Esophagus muscularis mucosa (tissue), 4 donors: ENCODE measurements around the gene VMAC. TPM values are rescaled to one million over a fixed set of nuclear protein-coding genes. Genes with fewer than 3 reads are reported as not detected.

Experiments
- DNase-seq: peaks from one replicate; pipeline ENCODE4 v3.0.0-alpha.2; 2017; ENCODE audit errors: extremely low spot score
- H3K27ac ChIP-seq, 4 donors: fragments of 200-600 bp; sonication (generic); replicated peaks in 1 of 4; 1 replicate in 3 of 4; 2 replicates in 1 of 4; pipeline ENCODE4 v1.5.1; 2016 to 2019; ENCODE audit warnings: mild to moderate bottlenecking in 1 of 4
- H3K27me3 ChIP-seq, 4 donors: fragments of 200-600 bp; sonication (generic); one replicate each; pipeline versions ENCODE4 v1.5.1 to v1.6.0; 2016 to 2019
- H3K36me3 ChIP-seq, 4 donors: fragments of 200-600 bp; sonication (generic); one replicate each; pipeline ENCODE4 v1.5.1; 2016 to 2019
- H3K4me1 ChIP-seq, 4 donors: fragments of 200-600 bp; sonication (generic); one replicate each; pipeline ENCODE4 v1.5.1; 2016 to 2019
- H3K4me3 ChIP-seq, 4 donors: fragments of 200-600 bp; sonication (generic); 1 replicate in 2 of 4; 2 replicates in 2 of 4; pipeline ENCODE4 v1.5.1; 2016 to 2019; ENCODE audit warnings: mild to moderate bottlenecking in 4 of 4, moderate library complexity in 1 of 4
- H3K9me3 ChIP-seq, 4 donors: fragments of 200-600 bp; sonication (generic); 1 replicate in 3 of 4; 2 replicates in 1 of 4; pipeline ENCODE4 v1.5.1; 2016 to 2019
- EP300 ChIP-seq: sonication (generic); formaldehyde crosslinking; IDR thresholded peaks from one replicate; pipeline ENCODE4 v1.6.1; 2017; ENCODE audit warnings: antibody characterized with exemption
- POLR2A ChIP-seq: fragments of 450-650 bp; IDR thresholded peaks from one replicate; pipeline ENCODE4 v1.6.1; 2017; ENCODE audit warnings: antibody characterized with exemption, moderate library complexity, mild to moderate bottlenecking, low read depth
- POLR2AphosphoS5 ChIP-seq, 2 donors: sonication (generic); formaldehyde crosslinking; IDR thresholded peaks; one replicate each; pipeline ENCODE4 v1.6.1; 2017; ENCODE audit warnings: antibody characterized with exemption in 2 of 2
- WGBS: methylation state at CpG from one replicate; pipeline ENCODE4 v1.1.5; 2018; 5-methylcytosine and 5-hydroxymethylcytosine counted together
- intact Hi-C: fragments of 100-400 bp; cut with DNase I; formaldehyde crosslinking; loops from one replicate; pipeline ENCODE4 v1.15.1; 2023
- total RNA-seq, 4 donors: library from RNA; depleted of rRNA; stranded (reverse); fragments of >200 nt; gene quantifications; one replicate each; pipeline versions ENCODE4 v1.1.0 to v1.2.1, GENCODE V29; 2016
- TF ChIP-seq, protein P1 (sequence below), 3 experiments: fragments of 200-600 bp in 2 of 3; fragments of 450-650 bp in 1 of 3; sonication (generic) in 2 of 3; IDR thresholded peaks; one replicate each; pipeline ENCODE4 v1.5.1; 2017 to 2019; ENCODE audit warnings: antibody characterized with exemption in 3 of 3, mild to moderate bottlenecking in 2 of 3, moderate library complexity in 1 of 3

Gene VMAC
- total RNA-seq, 4 donors from 2014 or later, result 5.0 to 12.5 (median 7.6) TPM

- H3K36me3 ChIP-seq, result peaks cover 50 to 99% (median 91%) of the 10 kb centered on the region in 4 donors
- TF ChIP-seq POLR2AphosphoS5 (IDR thresholded peaks at IDR 0.05) (no peak), POLR2A (no peak), EP300 (no peak)
- TF ChIP-seq, protein P1, sequence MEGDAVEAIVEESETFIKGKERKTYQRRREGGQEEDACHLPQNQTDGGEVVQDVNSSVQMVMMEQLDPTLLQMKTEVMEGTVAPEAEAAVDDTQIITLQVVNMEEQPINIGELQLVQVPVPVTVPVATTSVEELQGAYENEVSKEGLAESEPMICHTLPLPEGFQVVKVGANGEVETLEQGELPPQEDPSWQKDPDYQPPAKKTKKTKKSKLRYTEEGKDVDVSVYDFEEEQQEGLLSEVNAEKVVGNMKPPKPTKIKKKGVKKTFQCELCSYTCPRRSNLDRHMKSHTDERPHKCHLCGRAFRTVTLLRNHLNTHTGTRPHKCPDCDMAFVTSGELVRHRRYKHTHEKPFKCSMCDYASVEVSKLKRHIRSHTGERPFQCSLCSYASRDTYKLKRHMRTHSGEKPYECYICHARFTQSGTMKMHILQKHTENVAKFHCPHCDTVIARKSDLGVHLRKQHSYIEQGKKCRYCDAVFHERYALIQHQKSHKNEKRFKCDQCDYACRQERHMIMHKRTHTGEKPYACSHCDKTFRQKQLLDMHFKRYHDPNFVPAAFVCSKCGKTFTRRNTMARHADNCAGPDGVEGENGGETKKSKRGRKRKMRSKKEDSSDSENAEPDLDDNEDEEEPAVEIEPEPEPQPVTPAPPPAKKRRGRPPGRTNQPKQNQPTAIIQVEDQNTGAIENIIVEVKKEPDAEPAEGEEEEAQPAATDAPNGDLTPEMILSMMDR (IDR thresholded peaks at IDR 0.05), result no peak
Measured at GRCh38 chr19:5927441-5927821, 22.8 kb downstream of the VMAC start.

DNA sequence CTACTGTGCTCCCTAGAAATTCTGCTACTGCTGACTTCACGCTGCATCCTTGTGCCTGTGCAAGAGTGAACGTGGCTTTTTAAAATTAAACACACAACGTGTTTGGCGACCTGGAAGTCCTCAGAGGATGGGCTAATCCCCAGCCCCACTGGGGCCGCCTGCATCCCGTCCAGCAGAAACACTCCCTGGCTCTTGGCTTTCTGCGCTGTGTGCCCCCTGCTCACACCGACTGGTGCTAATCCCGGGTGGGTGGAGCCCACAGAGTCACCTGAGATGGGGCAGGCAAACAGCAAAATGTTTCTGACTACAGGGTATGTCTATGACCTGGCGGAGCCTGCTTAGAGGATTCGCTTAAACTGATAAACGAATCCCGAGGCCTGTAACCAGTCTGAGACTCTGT lies 24.5 kb downstream of the VMAC start:
- WGBS, result 76% methylated on average over 12 of the region's 13 CpGs

More at GRCh38 chr19:5927441-5927821, 22.8 kb downstream of the VMAC start:
- Histone ChIP-seq H3K4me1 (peaks cover 27 to 53% (median 42%) of the 10 kb centered on the region in 4 donors), H3K27me3 (no peaks in the 10 kb centered on the region), H3K27ac (peak overlapping the region; percentile 80 to 84 (median 82)), H3K4me3 (no peak overlapping the region), H3K9me3 (peaks cover 0 to 3% (median 0%) of the 10 kb centered on the region in 4 donors)
- 73% methylated on average over 8 of the region's 8 CpGs for WGBS
- intact Hi-C loops, result no loop called here
- no peak for DNase-seq

GRCh38 chr19:5929625-5930024 lies 25.0 kb downstream of the VMAC start:
- TF ChIP-seq, protein P1 (IDR thresholded peaks at IDR 0.05), result no peak
- TF ChIP-seq POLR2A (no peak), POLR2AphosphoS5 (IDR thresholded peaks at IDR 0.05) (no peak), EP300 (no peak)
- Histone ChIP-seq H3K4me1 (peaks cover 38 to 73% (median 64%) of the 10 kb centered on the region in 4 donors), H3K27ac (peak overlapping the region in 2 of 4 donors; percentile 44 to 81), H3K9me3 (peaks cover 0 to 3% (median 0%) of the 10 kb centered on the region in 4 donors), H3K4me3 (no peak overlapping the region), H3K36me3 (peaks cover 30 to 92% (median 80%) of the 10 kb centered on the region in 4 donors), H3K27me3 (no peaks in the 10 kb centered on the region)
- no peak for DNase-seq
- intact Hi-C loops, result no loop called here
- 92% methylated on average over 8 of the region's 14 CpGs for WGBS

More for the DNA sequence above, 24.5 kb downstream of the VMAC start:
- Histone ChIP-seq H3K36me3 (peaks cover 34 to 96% (median 84%) of the 10 kb centered on the region in 4 donors), H3K9me3 (peaks cover 0 to 3% (median 0%) of the 10 kb centered on the region in 4 donors), H3K4me3 (no peak overlapping the region), H3K27ac (peak overlapping the region in 3 of 4 donors; percentile 44 to 82 (median 81)), H3K27me3 (no peaks in the 10 kb centered on the region), H3K4me1 (peaks cover 36 to 71% (median 59%) of the 10 kb centered on the region in 4 donors)
- DNase-seq, result no peak
- intact Hi-C loops, result no loop called here
- TF ChIP-seq POLR2A, result no peak
- TF ChIP-seq POLR2AphosphoS5 (IDR thresholded peaks at IDR 0.05), result no peak
- TF ChIP-seq, protein P1 (IDR thresholded peaks at IDR 0.05), result no peak
- no peak for TF ChIP-seq EP300

DNA sequence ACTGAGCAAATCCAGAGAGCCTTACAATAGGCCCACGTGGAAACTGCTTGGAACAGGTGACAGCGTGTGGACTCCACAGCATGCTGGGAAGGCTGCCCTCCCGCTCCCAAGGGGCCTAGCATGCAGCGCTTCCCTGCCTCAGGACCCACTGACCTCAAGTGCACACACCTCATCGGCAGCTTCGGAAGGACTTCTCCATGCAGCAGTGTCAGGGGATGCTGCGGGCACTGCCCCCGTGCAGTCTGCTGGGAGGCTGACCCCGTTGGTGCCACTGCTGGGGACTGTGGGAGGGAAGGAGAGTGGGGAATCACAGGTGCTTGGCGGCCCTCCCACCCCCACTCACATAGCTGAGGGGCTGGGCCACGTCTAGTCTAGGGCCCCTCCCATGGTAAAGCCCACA lies 26.6 kb downstream of the VMAC start:
- Histone ChIP-seq H3K36me3 (peaks cover 18 to 85% (median 71%) of the 10 kb centered on the region in 4 donors), H3K27me3 (no peaks in the 10 kb centered on the region), H3K4me3 (no peak overlapping the region), H3K4me1 (peaks cover 47 to 73% (median 65%) of the 10 kb centered on the region in 4 donors), H3K27ac (no peak overlapping the region), H3K9me3 (no peaks in the 10 kb centered on the region)
- intact Hi-C loops, result no loop called here
- WGBS, result 91% methylated on average over 6 of the region's 11 CpGs
- no peak for DNase-seq
- TF ChIP-seq POLR2A (no peak), EP300 (no peak), POLR2AphosphoS5 (IDR thresholded peaks at IDR 0.05) (no peak)
- TF ChIP-seq, protein P1 (IDR thresholded peaks at IDR 0.05), result no peak

GRCh38 chr19:5932146-5932545 lies 27.5 kb downstream of the VMAC start:
- TF ChIP-seq POLR2AphosphoS5 (IDR thresholded peaks at IDR 0.05), result no peak
- TF ChIP-seq POLR2A, result no peak
- TF ChIP-seq, protein P1 (IDR thresholded peaks at IDR 0.05), result no peak
- no peak for TF ChIP-seq EP300
- H3K9me3 ChIP-seq, result no peaks in the 10 kb centered on the region
- no peak overlapping the region for H3K4me3 ChIP-seq
- intact Hi-C loops, result no loop called here
- no peaks in the 10 kb centered on the region for H3K27me3 ChIP-seq
- peak overlapping the region in 2 of 4 donors; percentile 1 to 53 for H3K27ac ChIP-seq
- peaks cover 18 to 86% (median 69%) of the 10 kb centered on the region in 4 donors for H3K36me3 ChIP-seq
- DNase-seq, result no peak
- H3K4me1 ChIP-seq, result peaks cover 39 to 70% (median 62%) of the 10 kb centered on the region in 4 donors
- WGBS, result 94% methylated on average over 17 of the region's 18 CpGs
